Hypothalamus (tissue), 51 donors: ENCODE results near the gene MAN1A1.

Experiments
- DNase-seq, 51 donors: peaks; one replicate each; lab custom pipeline; 2025; lab: John Stamatoyannopoulos, UW

Gene MAN1A1

DNA sequence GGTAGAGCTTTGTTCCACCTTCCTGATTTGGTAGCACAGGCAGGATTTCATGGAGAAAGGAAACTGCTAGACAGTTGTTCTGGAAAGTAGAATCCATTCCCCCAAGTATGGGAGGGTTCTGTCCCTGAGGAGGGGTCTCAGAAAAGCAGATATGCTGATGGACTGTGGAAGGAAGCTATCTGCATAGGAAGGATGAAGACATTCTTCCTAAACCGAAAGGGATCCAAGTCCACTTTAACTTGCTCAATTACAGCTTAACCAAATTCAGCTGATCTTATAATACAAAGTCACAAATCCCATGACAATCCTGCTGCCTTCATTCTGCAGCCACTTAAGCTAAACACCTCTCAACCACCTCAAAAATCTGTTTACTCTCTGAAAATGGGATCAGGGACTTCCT lies 2.6 kb downstream of the MAN1A1 start:
- peak in 1 of 51 donors; percentile 62 for DNase-seq

DNA sequence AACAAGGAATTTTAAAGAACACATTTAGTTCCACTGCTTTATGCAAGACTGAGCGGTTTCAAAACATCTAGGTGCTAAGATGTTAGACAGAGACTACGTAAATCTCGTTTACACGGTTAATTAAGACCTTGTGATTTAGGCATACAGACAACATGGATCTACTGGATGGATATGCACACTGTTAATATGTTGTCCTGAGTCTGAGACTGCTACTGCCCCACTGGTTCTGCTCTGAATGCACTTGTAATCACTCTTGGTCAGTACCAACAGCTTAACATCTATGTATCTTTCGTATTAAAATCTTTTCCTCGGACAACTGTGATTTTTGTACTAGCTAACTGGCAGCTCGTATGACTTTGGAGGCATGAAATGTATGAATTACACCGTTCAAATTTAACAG lies 3.1 kb downstream of the MAN1A1 start:
- peak in 1 of 51 donors; percentile 68 for DNase-seq

- DNase-seq: no peak
Observed at GRCh38 chr6:119345114-119345513, 4.4 kb downstream of the MAN1A1 start.

DNA sequence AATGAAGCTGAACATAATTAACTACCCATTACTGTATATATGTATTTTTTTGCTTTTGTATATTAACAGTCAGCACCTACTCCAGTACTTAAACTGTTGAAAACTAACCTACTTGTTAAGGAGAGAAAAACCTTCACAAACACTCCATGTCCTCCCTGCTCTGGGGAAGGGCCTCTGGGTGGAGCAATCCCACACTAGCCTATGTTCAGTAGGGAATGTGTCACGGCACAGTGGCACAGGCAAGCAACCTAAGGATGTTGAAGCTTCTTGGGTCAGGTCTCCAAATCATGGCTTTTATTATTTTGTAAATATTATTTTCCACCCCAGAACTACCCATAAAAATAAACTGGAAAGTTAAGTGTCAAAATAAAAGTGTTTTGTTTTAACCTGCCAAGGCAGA lies 5.3 kb downstream of the MAN1A1 start:
- DNase-seq: no peak

DNA sequence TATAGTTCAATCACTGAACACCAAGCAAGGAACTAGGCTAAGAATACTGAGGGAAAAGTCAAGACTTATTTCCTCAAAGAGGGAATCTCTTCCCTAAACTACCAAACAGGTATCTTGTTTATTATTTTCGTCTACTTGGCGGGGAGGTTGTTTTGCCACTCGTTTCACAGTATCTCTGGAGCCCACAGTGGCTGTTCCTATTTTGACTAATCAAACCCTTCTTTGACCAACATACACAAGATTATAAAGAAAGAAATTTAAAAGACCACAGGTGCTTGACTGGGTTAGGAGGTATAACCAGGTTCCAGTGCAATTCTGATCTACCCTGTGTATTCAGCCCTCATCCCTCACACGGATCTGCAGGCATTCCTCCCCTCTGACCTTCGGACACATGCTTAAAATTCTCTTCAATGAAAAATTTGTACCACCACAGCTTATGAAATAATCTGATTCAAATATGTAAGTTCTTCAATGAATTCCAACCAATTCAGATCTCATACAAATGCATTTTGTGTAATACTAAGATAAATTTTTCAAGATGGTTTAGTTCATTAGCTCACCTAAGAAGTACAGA lies 5.9 kb downstream of the MAN1A1 start:
- DNase-seq: no peak

- DNase-seq: no peak
Observed at GRCh38 chr6:119343167-119343566, 6.4 kb downstream of the MAN1A1 start.

DNA sequence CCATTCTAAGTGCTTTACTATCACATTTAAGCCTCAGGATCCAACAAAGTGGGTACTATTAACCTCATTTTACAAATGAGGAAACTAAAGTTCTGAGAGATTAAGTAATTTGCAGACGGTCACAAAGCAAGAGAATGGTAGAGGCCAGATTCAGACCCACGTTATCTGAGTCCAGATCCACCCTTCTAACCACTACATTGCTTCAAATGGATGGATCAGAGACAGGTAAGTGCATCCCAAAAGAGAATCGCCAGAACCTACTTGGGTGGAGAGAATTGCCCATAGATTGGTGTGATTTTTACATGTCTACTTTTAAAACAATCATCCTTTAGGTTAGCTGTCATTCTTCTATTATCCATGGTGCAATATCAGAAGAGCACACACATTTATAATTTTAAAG lies 7.1 kb downstream of the MAN1A1 start:
- no peak for DNase-seq

- DNase-seq: no peak
Observed at GRCh38 chr6:119340796-119341487, 8.6 kb downstream of the MAN1A1 start.

- no peak for DNase-seq
Observed at GRCh38 chr6:119339941-119340456, 9.6 kb downstream of the MAN1A1 start.

DNA sequence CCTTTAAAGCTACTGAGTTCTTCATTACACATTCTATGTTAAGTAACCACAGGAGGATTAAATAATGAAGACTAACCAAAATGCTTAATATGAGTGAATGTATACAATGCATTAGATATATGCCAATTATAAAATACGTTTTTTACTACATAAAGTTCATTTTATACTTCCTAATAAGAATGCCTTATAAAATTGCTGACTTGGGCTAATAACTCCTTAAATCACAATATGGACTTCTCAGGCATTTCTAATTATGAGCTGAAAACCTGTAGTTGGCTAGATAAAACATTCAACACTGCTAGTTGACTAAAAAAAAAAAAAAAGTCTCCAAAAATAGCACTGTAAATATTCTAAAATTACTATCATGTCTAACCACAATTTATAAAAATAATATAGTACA lies 11.8 kb downstream of the MAN1A1 start:
- no peak for DNase-seq

DNA sequence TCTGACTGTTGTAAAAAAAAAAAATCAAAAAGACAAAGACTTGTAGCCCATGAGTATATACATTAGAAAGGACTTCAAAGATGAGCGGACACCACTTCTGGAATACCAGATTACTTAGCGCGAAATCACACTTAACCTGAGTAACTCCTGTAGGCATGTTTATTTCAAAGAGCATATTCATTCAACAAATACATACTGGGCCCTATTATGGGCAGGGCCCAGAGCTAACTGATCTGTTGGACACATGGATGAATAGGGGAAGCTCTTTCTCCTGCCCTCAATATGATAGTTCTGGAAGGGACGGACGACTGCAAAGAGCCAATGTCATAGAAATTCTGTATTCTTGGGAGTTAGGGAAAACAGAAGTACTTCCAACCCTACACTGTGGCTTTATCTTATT lies 12.3 kb downstream of the MAN1A1 start:
- no peak for DNase-seq

- no peak for DNase-seq
Observed at GRCh38 chr6:119334535-119335264, 14.9 kb downstream of the MAN1A1 start.

GRCh38 chr6:119333707-119334295 lies 15.8 kb downstream of the MAN1A1 start:
- DNase-seq: no peak

- DNase-seq: no peak
Observed at GRCh38 chr6:119333063-119333609, 16.4 kb downstream of the MAN1A1 start.

DNA sequence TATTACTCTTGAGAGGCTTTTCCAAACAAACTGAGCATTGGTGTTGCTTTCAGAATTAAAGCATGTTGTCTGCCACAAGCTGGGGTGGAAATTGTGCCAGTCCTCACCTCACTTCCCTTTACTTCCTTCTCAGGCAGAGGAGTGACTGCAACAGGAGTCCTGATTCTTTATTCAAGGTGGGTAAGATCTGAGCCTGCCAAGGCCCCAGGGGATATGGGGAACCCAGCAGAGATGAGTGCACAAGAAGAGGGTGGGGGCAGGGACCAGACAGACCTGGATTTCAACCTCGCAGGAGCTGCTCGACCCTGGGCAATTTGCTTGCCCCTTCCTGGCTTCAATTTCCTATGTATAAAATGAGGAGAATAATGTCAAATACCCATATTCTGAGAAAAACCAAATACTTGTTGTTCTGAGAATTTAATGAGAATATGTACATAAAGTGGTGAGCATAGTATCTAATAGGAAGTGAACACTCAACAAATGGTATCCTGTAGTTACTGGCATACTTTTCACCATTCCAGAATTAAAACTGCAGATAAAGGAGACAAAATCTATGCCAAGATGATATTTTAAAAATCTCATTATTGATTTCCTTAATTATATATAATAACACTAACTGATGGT lies 17.8 kb downstream of the MAN1A1 start:
- DNase-seq: no peak

DNA sequence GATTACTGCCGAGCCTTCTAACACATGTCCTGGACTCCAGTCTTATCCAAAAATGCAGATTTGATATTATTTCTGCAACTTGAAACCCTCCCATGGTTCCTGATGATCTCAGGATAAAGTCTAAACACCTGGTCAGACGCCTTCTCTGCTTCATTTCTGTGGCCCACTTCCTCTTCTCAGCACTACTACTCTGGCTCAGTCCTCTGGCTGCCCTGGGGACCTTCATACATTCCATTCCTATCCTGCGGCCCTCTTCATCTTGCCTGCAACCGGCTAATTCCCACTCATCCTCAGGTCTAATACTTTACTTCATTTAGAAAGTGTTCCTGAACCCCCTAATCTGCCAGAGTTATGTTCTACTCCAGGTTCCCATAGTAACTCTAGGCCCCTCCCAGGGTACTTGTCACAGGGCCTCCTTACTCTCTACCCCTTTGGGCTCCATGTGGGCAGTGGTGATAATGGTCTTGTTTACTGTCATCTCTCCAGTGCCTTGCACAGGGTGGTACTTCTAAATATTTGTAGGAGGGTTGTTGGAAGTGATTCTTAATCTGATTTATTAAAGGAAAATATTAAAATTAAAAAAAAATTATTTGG lies 18.9 kb downstream of the MAN1A1 start:
- DNase-seq: no peak

- no peak for DNase-seq
Observed at GRCh38 chr6:119329794-119330180, 19.8 kb downstream of the MAN1A1 start.

DNA sequence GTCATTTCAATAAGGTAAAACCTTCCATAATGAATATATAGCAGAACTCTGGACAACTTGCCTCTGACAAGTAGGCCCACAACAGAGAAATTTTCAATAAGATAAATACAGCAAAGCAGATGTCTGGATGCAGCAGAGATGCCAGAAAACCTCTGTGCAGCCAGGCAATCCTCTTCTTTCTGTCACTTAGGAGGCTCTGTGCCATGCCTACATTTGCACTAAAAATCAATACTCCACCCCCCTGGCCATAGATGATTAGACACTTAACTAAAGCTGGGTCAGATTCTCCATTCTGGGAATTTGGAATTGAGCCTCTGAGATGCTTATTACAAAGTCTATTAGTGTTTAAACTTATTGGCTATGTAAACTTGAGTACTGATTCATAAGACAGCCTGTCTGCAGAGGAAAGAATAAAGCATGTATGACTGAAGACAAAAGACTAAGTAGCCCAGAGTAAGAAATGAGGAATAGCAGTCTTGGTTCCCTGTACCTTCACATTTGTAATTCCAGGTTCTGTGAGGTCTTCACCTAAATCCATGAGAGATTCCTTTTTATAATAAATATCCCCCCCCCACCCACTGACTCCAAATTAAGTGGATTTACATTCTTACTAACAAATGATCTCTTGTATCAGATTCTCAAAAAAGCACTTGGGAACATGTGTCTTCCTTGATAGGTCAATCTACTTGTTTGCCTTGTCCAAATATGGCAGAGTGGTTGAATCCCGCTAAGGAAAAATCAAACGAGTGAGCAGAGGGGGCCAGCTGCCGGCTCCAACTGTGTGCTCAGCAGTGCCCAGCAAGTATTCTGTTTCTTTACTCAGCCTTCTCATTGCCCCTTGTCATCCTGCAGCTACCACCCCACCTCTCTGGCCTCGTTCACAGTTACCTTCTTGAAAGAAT lies 20.4 kb downstream of the MAN1A1 start:
- no peak for DNase-seq

DNA sequence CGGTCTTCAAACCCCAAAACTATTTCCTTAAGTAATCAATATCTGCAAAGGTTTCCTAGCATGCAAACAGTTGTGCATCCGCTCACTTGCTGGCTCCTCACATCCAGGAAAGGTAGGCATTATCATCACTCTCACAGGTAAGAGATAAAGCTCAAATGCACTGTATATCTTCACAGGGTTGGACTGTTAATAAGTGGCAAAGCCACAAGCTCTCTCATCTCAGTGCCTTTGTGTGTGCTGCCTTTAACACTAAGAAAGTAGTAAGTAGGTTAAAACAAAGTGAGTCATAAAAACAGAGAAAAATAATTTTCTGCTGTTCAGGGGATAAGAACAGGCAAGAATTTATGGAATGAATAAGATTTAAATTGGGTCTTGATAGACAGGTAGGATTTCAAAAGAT lies 21.3 kb downstream of the MAN1A1 start:
- DNase-seq: no peak
